ENCODE measurements around the gene BOK. TPM values are rescaled to one million over a fixed set of nuclear protein-coding genes. Genes with fewer than 3 reads are reported as not detected.

The BOK gene
- total RNA-seq, 1 experiment from 2014 or later: 33.9 TPM

DNA sequence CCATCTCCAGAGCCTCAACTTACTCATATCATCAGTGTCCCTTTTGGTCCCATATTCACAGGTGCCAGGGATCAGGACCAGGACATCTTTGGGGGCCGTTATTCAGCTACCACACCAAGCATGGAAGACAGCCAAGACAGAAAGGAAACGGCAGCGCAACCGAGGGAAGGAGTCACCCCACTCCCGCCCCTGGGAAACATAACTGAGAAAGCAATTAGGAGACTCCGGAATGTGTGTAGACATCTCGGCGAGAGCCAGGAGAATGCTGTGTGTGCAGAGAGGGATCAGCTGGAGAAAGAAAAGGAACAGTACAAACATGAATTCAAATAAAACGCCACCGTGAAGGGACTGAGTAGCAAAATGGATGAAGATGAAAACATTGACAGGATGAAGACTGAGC lies 13.4 kb upstream of the BOK start:
- DNase-seq: no peak
- H3K4me2 ChIP-seq (ENCODE audit: insufficient read depth, insufficient read length, low read length): no peak overlapping the region
- no peaks in the 10 kb centered on the region for H3K79me2 ChIP-seq (ENCODE audit: insufficient read depth, low read length)
- Mint-ChIP-seq H3K27ac (no peak overlapping the region), H3K4me3 (no peak overlapping the region), H3K27me3 (ENCODE audit: low read depth) (peaks cover 38% of the 10 kb centered on the region), H3K9me3 (peaks cover 2% of the 10 kb centered on the region in 2 experiments; a peak in 1 of 5 replicates), H3K4me1 (peaks cover 3 to 4% of the 10 kb centered on the region in 2 experiments; a peak in 3 of 4 replicates), H3K36me3 (ENCODE audit: insufficient read depth in 1 of 3, low read depth in 3 of 3) (no peaks in the 10 kb centered on the region)
- no peak overlapping the region for H2BK120ac ChIP-seq (ENCODE audit: low read depth, low read length, poor library complexity, severe bottlenecking)
- H4K5ac ChIP-seq (ENCODE audit: insufficient read length, low read depth, low read length): no peak overlapping the region
- no peaks in the 10 kb centered on the region for H3K79me1 ChIP-seq (ENCODE audit: insufficient read depth, low read depth, low read length, poor library complexity, severe bottlenecking)
- H2BK12ac ChIP-seq (ENCODE audit: insufficient read length, low read depth, low read length): no peak overlapping the region
- no peaks in the 10 kb centered on the region for H4K20me1 ChIP-seq (ENCODE audit: control insufficient read depth, insufficient read depth, insufficient read length)
- H3K27ac ChIP-seq (ENCODE audit: insufficient read length, low read depth, low read length): no peak overlapping the region
- no peak overlapping the region for H2BK20ac ChIP-seq (ENCODE audit: low read depth, low read length, poor library complexity, severe bottlenecking)
- no peak overlapping the region for H4K91ac ChIP-seq (ENCODE audit: insufficient read length, low read depth, low read length)
- no peaks in the 10 kb centered on the region for H3K9me3 ChIP-seq (ENCODE audit: control insufficient read depth, low read depth, low read length)
- H3K23ac ChIP-seq (ENCODE audit: insufficient read length, low read depth, low read length): no peak overlapping the region
- H2AFZ ChIP-seq (ENCODE audit: low read length): no peak overlapping the region
- no peak overlapping the region for H3K14ac ChIP-seq (ENCODE audit: insufficient read depth, low read length)
- no peak overlapping the region for H3K18ac ChIP-seq (ENCODE audit: insufficient read length, low read depth, low read length)
- no peak overlapping the region for H3T11ph ChIP-seq (ENCODE audit: low read length)
- no peak overlapping the region for H4K8ac ChIP-seq (replicated peaks; ENCODE audit: insufficient read length, low read depth, low read length)
- no peak overlapping the region for H2BK15ac ChIP-seq (ENCODE audit: low read depth, low read length)
- H3K4me1 ChIP-seq (ENCODE audit: insufficient read depth, low read length): no peaks in the 10 kb centered on the region
- H3K23me2 ChIP-seq (ENCODE audit: insufficient read length, low read depth, low read length, poor library complexity, severe bottlenecking): peaks cover 11% of the 10 kb centered on the region
- H3K9ac ChIP-seq (ENCODE audit: extremely low read depth, insufficient read length, low read length): no peak overlapping the region
- no CpG with 5 or more reads among the region's 10 CpGs for WGBS (ENCODE audit: extremely low coverage, insufficient read length, low lambda C conversion rate)
- H3K56ac ChIP-seq (ENCODE audit: insufficient read length, low read depth, low read length): no peak overlapping the region
- peaks cover 16% of the 10 kb centered on the region; the same call in 1 of the 2 replicates for H3K27me3 ChIP-seq (ENCODE audit: insufficient read depth, low read length)
- no peak overlapping the region for H2BK5ac ChIP-seq (ENCODE audit: insufficient read length, low read length)
- TF ChIP-seq, protein P1, sequence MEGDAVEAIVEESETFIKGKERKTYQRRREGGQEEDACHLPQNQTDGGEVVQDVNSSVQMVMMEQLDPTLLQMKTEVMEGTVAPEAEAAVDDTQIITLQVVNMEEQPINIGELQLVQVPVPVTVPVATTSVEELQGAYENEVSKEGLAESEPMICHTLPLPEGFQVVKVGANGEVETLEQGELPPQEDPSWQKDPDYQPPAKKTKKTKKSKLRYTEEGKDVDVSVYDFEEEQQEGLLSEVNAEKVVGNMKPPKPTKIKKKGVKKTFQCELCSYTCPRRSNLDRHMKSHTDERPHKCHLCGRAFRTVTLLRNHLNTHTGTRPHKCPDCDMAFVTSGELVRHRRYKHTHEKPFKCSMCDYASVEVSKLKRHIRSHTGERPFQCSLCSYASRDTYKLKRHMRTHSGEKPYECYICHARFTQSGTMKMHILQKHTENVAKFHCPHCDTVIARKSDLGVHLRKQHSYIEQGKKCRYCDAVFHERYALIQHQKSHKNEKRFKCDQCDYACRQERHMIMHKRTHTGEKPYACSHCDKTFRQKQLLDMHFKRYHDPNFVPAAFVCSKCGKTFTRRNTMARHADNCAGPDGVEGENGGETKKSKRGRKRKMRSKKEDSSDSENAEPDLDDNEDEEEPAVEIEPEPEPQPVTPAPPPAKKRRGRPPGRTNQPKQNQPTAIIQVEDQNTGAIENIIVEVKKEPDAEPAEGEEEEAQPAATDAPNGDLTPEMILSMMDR (conservative IDR thresholded peaks at IDR 0.05): no peak
- H3K4ac ChIP-seq (ENCODE audit: low read depth, low read length): no peak overlapping the region
- H2AK5ac ChIP-seq (ENCODE audit: insufficient read length, low read length): no peak overlapping the region
